NCI-H345 treated with DMSO at 0.1 percent for 48 hours (cell line): ENCODE measurements around the gene ANO9.

Experiments used
- DNase-seq: peaks from one replicate; lab custom pipeline; 2025; ENCODE audit not compliant: unreplicated experiment; lab: John Stamatoyannopoulos, UW

Gene ANO9

DNA sequence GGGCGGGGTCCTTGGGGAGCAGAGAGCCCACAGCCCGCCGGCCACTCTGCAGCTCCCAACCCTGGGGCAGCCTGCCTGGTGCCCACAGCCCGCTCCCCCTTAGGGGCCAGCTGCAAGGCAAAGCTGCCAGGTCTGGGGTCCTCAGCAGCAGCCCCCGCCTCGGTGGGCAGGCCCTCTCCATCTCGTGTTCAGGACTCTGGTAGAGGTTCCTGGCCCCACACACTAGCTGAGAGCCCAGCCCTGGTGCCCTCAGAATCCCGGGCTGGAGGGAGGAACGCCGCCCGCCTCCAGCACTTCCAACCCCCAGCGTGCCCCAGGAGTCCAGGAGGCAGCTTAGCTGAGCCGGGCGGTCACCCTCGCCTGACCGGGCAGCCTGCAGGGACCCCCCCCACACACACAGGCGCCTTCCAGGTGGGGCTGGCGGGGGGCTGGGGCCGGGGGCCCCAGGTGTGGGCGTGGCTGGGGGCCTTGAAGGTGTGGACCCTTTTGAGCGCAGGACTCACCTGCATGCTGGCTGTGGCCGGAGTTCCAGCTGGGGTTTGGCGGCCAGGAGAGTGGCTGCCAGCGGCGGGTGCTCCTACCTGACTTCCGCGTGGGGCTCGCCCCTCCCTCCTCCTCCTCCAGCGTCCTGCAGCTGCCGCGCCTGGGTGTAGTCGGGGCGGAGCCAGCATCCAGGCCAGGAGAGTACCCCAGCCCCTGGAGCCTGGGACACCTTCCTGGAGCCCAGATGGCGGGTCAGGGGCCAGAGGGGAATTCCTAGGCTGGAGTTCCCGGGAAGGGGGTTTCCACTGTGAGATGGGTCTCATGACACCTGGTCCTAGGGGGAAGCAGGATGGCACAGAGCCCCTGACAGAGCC is at the start of gene ANO9:
ANO9 (minus strand) TSS at position 594 of the 857 bp plus-strand sequence; CDS start at position 509, 85 bp downstream.
- DNase-seq: peak; percentile 24

DNA sequence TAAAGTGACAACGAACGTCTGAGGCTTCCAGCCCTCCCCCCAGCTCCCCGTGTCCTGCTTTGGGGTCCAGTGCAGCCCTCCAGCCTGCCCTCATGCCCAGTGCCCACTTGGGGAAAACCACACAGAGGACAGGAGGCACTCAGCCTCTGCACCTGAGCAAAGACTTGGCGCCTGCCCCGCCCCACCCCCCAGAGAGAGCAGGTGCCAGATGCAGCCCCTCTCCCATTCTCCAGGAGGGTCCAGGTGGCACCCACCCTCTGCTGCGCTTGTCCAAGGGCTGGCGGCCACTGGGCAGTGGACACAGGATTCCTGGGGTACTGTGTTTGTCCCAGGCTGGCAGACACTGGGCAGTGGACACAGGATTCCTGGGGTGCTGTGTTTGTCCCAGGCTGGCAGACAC is 49.5 kb upstream of the ANO9 start:
- DNase-seq: no peak

GRCh38 chr11:490930-491260 is 49.1 kb upstream of the ANO9 start:
- no peak for DNase-seq

DNA sequence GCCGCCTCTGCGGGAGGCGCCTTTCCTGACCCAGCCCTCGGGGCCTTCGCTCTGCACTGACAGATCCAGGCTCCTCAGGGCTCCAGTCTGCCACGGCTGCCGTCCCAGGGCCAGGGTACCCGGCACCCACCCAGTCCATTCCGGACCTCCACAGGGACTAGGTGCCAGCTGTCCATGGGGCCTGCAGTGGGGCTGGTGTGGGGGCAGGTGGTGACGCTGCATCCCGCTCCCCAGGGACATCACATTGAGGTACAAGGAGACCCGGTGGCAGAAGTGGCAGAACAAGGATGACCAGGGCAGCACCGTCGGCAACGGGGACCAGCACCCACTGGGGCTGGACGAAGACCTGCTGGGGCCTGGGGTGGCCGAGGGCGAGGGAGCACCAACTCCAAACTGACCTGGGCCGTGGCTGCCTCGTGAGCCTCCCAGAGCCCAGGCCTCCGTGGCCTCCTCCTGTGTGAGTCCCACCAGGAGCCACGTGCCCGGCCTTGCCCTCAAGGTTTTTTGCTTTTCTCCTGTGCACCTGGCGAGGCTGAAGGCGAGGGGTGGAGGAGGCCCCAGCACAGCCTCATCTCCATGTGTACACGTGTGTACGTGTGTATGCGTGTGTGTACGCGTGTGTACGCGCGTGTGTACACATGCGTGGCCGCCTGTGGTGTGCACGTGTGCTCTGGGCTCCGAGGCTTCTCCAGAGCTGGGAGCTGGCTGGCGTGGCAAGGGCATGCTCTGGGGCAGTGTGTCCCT is 48.5 kb upstream of the ANO9 start:
- DNase-seq: no peak

DNA sequence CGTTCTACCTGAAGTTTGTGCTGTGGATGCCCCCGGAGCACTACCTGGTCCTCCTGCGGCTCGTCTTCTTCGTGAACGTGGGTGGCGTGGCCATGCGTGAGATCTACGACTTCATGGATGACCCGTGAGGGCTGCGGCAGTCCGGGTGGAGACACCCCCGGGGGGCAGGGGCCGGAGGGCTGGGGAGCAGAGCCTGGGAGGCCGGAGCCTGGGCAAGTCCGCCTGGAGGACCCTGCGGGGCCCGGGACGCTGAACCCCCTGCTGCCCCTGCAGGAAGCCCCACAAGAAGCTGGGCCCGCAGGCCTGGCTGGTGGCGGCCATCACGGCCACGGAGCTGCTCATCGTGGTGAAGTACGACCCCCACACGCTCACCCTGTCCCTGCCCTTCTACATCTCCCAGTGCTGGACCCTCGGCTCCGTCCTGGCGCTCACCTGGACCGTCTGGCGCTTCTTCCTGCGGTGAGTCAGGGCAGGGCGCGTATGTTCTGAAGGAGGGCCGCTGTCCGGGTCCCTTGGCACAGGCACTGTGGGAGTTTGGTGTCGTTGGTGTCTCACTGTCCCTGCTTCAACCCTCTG is 47.9 kb upstream of the ANO9 start:
- DNase-seq: no peak

GRCh38 chr11:488992-489391 is 47.2 kb upstream of the ANO9 start:
- DNase-seq: no peak

- DNase-seq: no peak
Observed at GRCh38 chr11:488579-488978, 46.8 kb upstream of the ANO9 start.

DNA sequence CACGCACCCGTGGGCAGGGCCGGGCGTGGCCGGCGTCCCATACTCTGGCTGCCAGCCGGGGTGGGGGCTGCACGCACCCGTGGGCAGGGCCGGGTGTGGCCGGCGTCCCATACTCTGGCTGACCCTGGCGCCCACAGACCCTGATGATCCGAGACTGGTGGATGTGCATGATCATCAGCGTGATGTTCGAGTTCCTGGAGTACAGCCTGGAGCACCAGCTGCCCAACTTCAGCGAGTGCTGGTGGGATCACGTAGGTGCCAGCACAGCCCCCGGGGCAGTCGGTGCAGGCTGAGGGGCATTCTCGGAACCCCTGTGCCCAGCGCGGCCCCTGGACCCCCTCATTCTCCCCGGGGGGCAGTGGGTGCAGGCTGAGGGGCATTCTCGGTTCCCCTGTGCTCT is 46.3 kb upstream of the ANO9 start:
- no peak for DNase-seq

GRCh38 chr11:487571-488021 is 45.8 kb upstream of the ANO9 start:
- no peak for DNase-seq

DNA sequence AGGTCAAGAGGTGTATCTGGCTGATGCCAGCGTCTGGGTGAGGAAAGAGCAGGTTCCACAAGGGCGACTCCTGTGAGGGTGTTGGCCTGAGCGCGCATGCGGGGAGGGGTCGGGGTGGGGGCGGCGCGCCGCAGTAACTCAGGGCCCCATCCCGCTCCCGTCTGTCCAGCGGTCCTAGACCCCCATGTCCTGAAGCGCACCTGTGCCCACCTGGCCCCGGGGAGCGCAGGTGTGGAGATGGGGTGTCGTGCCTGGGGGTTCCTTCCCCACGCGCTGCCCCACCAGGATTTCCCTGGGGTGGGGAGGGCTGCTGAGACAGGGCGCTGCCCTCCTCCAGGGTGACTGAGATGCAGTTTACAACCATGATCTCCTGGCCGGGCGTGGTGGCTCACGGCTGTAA is 44.4 kb upstream of the ANO9 start:
- DNase-seq: no peak

- no peak for DNase-seq
Observed at GRCh38 chr11:484616-485015, 42.8 kb upstream of the ANO9 start.

DNA sequence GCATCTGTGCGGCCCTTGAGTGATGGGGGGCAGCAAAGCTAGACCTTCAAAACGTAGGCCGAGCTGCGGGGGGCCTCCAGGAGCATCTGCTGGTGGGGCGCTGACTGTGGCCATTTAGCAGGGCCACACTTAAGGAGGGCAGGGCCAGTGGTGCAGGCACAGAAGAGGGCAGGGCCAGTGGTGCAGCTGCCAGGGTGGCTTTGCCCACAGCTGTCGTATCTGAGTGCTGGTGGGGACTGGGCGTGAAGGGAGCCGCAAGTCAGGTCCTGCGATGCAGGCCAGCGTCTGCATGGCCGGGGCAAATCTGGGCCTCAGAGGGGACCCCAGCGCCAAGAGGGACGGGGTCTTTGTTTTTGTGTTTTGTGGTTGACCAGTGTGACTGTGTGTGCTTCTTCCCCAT is 37.5 kb upstream of the ANO9 start:
- no peak for DNase-seq

GRCh38 chr11:477052-477715 is 35.4 kb upstream of the ANO9 start:
- DNase-seq: no peak

- DNase-seq: no peak
Observed at GRCh38 chr11:476416-476815, 34.6 kb upstream of the ANO9 start.

DNA sequence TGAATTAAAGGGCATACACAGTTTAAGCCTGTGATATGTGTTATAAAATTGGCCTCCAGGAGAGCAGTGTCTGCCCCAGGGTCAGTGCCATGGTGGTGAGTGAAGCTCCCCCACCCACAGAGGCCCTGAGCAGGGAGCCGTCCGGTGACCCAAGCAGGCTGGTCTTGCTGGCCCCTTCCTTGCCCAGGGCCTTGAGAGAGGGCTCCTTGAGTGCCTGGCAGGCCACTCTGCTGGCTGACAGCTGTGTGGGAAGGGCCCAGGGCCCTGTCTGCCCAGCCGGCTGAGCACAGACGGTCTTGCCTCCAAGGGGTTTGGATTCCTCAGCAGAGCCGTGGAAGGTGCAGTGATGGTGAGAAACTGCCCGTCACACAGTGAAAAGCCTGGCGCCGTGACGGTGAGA is 34.1 kb upstream of the ANO9 start:
- DNase-seq: no peak

DNA sequence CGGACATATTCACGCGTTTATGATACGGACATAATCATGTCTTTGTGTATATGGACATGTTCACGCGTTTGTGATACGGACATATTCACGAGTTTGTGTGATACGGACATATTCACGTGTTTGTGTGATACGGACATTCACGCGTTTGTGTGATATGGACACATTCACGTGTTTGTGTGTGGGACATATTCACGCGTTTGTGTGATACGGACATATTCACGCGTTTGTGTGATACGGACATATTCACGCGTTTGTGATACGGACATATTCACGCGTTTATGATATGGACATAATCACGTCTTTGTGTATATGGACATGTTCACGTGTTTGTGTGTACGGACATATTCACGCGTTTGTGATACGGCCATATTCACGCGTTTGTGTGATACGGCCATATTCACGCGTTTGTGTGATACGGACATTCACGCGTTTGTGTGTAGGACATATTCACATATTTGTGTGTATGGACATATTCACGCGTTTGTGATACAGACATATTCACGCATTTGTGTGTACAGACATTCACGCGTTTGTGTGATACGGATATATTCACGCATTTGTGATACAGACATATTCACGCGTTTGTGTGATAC is 33.2 kb upstream of the ANO9 start:
- no peak for DNase-seq

DNA sequence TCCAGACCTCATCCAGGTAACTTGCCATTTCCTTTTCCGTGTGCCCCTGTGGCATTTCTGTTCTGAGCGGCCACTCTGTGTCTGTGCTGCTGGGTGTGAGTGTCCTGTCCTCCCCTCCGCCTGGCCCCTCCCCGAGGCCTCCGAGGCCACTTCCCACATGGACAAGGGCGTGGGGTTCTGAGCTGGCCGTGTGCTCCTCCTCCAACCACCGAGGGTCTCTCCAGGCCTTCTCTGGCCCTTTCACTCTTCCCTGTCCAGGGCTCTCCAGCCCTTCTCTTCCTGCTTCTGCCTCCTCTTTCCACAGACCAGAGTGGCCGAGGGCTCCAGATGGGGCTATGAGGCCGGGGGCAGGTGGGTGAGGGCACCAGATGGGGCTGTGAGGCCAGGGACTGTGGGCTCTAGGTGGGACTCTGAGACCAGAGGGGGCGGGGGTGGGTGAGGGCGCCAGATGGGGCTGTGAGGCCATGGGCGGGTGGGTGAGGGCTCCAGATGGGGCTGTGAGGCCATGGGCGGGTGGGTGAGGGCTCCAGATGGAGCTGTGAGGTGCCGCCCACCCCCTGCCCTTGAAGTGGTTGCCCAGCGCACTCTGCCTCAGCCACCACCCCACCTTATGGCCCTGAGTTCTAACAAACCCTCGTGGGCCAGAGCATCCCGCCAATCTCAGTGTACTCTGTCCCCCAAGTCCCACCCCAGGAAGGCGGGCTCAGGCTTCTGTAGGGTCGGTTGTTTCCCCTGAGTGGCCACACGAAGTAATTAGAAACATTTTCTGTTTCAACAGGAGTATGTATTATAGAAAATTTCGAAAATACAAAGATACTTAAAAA is 32.4 kb upstream of the ANO9 start:
- no peak for DNase-seq

DNA sequence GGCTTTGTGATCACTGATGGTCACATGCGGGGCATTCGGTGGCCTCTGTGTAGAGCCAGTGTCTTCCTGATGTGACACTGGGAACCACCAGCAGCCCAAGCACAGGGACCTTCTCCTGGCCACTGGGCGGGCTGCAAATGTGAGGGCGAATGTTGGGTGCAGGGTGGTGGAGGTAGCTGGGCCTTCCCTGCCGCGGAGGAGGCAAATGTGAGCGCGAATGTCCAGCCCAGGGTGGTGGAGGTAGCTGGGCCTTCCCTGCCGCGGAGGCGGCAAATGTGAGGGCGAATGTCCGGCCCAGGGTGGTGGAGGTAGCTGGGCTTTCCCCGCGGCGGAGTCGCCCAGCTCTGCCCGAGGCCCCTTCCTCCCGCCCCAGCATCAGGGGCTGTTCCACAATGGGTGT is 31.6 kb upstream of the ANO9 start:
- no peak for DNase-seq

DNA sequence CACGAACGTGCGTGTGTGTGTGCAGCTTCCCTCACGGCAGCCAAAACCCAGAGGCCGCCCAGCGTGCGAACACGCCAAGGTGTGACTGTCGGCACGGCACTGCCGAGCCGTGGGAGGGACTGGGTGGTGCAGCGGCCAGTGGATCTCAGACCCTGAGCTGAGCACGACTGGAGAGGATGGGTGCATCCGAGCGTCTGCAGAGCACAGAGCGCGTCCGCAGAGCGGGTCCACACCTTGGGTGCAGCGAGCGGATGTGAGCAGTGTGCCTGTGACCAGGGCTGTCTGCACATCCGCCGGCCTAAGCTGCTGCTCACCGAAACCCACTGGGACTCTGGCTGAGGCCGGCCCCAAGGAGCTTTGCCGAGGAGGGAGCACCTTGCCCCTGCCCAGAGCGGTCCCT is 31.0 kb upstream of the ANO9 start:
- DNase-seq: no peak

DNA sequence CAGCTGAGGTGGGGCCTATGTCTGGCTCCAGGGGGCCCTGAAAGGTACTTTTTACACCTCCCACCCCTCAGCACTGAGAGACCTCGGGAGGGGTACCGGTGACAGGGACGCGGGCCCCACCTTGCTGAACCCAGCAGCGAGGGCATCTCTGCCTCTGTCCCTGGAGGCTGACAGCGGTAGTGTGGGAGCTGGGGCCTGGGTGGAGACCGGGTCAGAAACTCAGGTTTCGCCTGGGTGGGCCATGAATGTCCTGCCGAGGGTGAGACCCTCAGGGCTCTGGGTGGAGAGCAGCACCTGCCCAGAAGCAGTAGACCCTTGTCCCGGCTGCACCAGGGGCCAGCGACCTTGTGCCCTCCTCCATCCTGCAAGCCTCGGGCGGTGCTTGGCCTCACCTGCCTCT is 30.5 kb upstream of the ANO9 start:
- no peak for DNase-seq
